ENCODE results near the gene SH3PXD2A. TPM values are rescaled to one million over a fixed set of nuclear protein-coding genes. Genes with fewer than 3 reads are reported as not detected.

The SH3PXD2A gene
- total RNA-seq, 3 donors from 2014 or later: 14.3 to 30.5 (median 14.7) TPM

DNA sequence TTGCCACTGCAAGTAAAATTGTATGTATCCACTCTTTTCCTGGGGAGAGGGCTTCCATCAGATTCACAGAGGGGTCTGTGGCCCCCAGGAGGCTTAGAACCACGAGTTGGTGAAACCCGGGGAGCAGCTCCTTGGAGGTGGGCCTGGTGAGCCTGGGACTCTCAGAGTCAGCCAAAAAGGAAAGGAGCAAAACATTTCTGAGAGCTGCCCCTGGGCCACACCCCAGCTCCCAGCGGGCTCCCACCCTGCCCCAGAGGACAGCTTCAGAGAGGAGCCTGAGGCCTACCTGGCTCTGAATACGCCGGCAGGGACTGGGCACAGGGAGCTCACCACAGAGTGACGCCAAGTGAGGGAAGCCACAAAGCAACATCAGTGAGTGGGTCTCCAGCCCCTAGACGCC, 56.9 kb downstream of the SH3PXD2A start:
- Histone ChIP-seq H3K4me1 (no peaks in the 10 kb centered on the region), H3K9me3 (no peaks in the 10 kb centered on the region), H3K27ac (no peak overlapping the region), H3K36me3 (no peaks in the 10 kb centered on the region), H3K27me3 (no peaks in the 10 kb centered on the region), H3K4me3 (no peak overlapping the region)
- intact Hi-C loops (cut with DNase I; ENCODE audit: low total_unique reads): no loop called here
- TF ChIP-seq, protein P1, sequence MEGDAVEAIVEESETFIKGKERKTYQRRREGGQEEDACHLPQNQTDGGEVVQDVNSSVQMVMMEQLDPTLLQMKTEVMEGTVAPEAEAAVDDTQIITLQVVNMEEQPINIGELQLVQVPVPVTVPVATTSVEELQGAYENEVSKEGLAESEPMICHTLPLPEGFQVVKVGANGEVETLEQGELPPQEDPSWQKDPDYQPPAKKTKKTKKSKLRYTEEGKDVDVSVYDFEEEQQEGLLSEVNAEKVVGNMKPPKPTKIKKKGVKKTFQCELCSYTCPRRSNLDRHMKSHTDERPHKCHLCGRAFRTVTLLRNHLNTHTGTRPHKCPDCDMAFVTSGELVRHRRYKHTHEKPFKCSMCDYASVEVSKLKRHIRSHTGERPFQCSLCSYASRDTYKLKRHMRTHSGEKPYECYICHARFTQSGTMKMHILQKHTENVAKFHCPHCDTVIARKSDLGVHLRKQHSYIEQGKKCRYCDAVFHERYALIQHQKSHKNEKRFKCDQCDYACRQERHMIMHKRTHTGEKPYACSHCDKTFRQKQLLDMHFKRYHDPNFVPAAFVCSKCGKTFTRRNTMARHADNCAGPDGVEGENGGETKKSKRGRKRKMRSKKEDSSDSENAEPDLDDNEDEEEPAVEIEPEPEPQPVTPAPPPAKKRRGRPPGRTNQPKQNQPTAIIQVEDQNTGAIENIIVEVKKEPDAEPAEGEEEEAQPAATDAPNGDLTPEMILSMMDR (IDR thresholded peaks at IDR 0.05): no peak
- TF ChIP-seq POLR2AphosphoS5 (IDR thresholded peaks at IDR 0.05) (no peak), POLR2A (IDR thresholded peaks at IDR 0.05) (no peak)
- no peak for DNase-seq (ENCODE audit: low spot score in 2 of 2)

DNA sequence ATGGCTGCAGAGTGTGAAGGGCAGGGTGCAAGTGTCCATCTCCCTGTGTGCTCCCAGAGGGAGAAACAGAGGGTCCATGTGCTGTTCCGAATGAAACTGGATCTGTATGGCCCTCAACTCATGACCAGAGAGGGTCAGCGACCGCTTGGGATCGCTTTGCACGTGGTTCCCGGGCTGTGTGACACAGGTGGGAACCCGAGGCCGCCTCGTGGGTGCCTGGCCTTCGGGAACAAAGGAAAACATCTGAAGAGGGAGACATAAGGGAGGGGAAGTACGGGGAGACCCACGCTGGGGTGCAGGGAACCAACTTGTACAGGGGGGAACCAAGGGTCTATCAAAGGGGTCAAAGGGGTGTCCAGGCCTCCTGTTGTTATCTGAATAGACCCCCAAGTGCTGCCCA, 57.5 kb downstream of the SH3PXD2A start:
- H3K36me3 ChIP-seq: no peaks in the 10 kb centered on the region
- H3K27me3 ChIP-seq: no peaks in the 10 kb centered on the region
- no peak overlapping the region for H3K4me3 ChIP-seq
- intact Hi-C loops (cut with DNase I; ENCODE audit: low total_unique reads): no loop called here
- no peaks in the 10 kb centered on the region for H3K9me3 ChIP-seq
- no peaks in the 10 kb centered on the region for H3K4me1 ChIP-seq
- TF ChIP-seq, protein P1 (IDR thresholded peaks at IDR 0.05): no peak
- TF ChIP-seq POLR2AphosphoS5 (IDR thresholded peaks at IDR 0.05): no peak
- TF ChIP-seq POLR2A (IDR thresholded peaks at IDR 0.05): no peak
- no peak overlapping the region for H3K27ac ChIP-seq
- no peak for DNase-seq (ENCODE audit: low spot score in 2 of 2)

DNA sequence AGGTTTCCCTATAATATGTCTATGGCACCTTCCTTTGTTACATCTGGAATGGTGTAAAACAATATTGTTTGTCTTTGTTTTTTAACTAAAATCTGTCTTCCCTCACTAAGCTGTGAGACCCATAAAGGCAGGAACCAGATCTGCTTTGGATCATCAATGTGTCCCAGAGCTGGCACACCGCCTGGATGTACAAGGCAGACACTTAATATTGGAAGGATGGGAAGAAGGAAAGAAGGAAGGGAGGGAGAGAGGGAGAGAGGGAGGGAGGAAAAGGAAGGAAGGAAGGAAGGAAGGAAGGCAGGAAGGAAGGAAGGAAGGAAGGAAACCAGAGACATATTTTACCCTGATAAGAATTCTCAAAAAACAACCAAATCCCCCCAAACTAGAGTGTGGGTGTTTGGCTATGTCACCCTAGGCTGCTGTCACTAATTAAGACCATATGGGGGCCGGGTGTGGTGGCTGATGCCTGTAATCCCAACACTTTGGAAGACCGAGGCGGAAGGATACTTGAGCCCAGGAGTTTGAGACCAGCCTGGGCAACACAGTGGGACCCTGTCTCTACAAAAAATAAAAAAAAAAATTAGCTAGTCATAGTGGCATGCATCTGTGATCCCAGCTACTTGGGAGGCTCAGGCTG, 59.6 kb downstream of the SH3PXD2A start:
- no peaks in the 10 kb centered on the region for H3K4me1 ChIP-seq
- intact Hi-C loops (cut with DNase I; ENCODE audit: low total_unique reads): no loop called here
- H3K9me3 ChIP-seq: no peaks in the 10 kb centered on the region
- no peak overlapping the region for H3K27ac ChIP-seq
- no peak for DNase-seq (ENCODE audit: low spot score in 2 of 2)
- H3K36me3 ChIP-seq: no peaks in the 10 kb centered on the region
- H3K27me3 ChIP-seq: no peaks in the 10 kb centered on the region
- H3K4me3 ChIP-seq: no peak overlapping the region
- TF ChIP-seq POLR2AphosphoS5 (IDR thresholded peaks at IDR 0.05) (no peak), POLR2A (IDR thresholded peaks at IDR 0.05) (no peak)
- TF ChIP-seq, protein P1 (IDR thresholded peaks at IDR 0.05): no peak

DNA sequence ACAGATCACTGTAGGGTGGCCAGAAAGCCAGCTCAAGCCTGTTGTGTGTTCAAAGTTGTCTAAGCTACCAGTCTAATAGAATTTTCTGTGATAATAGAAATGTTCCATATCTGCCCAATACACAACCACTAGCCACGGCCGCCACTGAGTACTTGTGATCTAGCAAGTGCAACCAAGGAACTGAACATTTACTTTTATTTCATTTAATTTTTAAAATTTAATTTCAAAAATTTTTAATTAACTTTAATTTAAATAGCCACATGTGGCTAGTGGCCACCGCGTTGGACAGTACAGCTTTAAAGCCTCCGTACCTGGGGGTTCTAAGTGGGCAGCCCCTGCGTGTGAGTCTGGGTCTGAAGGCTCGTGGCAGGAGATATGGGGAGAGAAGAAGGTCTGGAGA, 60.4 kb downstream of the SH3PXD2A start:
- intact Hi-C loops (cut with DNase I; ENCODE audit: low total_unique reads): no loop called here
- TF ChIP-seq POLR2A (IDR thresholded peaks at IDR 0.05) (no peak), POLR2AphosphoS5 (IDR thresholded peaks at IDR 0.05) (no peak)
- TF ChIP-seq, protein P1 (IDR thresholded peaks at IDR 0.05): no peak
- no peaks in the 10 kb centered on the region for H3K36me3 ChIP-seq
- no peaks in the 10 kb centered on the region for H3K9me3 ChIP-seq
- H3K27me3 ChIP-seq: no peaks in the 10 kb centered on the region
- no peaks in the 10 kb centered on the region for H3K4me1 ChIP-seq
- H3K27ac ChIP-seq: peak overlapping the region in 1 of 2 donors; percentile 48
- no peak for DNase-seq (ENCODE audit: low spot score in 2 of 2)
- no peak overlapping the region for H3K4me3 ChIP-seq

DNA sequence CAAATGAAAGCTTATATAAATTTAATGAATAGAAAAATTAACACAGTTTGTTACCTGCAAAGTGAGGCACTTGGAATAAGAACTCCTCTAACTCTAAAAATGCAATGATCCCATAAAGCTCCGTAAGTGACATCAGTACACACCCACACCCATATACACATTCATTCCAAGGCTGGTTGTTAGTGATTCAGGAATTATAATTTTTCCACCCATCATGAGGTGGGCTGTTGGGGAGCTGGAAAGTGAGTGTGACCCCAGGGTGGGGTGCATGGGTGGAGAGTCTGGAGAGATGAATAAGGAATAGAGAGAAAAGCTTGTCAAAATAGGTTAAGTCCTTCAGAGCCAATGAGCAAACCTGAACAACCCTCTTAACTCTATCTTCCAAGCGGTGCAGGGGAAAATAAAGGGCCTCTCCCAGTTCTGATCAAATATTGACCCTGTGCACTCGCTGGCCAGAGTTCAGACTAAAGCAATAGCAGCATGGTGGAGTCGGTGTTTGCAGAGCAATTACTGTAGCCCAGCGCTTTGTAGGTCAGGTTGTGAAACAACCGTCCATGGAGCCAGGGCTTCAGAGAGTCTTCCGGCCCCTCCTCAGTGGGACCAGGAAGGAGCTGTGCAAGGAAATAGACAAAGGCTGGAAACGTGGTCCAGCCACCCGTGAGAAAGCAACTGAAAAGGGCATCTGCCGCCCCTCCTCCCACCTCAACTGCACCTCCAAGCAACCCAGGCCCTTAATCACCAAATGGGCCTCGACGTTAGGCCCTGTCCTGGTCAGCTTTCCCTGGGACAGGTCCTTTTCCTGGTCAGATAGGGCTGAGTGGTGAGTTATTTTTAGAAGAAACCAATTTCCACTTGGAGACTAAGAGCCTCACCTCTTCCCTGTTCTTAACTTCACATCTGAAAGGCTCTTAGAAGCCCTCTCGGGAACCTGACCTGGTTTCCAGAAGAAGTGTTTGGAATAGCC, 61.2 kb downstream of the SH3PXD2A start:
- Histone ChIP-seq H3K4me3 (no peak overlapping the region), H3K9me3 (no peaks in the 10 kb centered on the region), H3K36me3 (no peaks in the 10 kb centered on the region), H3K27ac (peak overlapping the region; percentile 33 to 48), H3K4me1 (no peaks in the 10 kb centered on the region), H3K27me3 (no peaks in the 10 kb centered on the region)
- TF ChIP-seq, protein P1 (IDR thresholded peaks at IDR 0.05): no peak
- TF ChIP-seq POLR2AphosphoS5 (IDR thresholded peaks at IDR 0.05) (no peak), POLR2A (IDR thresholded peaks at IDR 0.05) (no peak)
- intact Hi-C loops (cut with DNase I; ENCODE audit: low total_unique reads): no loop called here
- DNase-seq (ENCODE audit: low spot score in 2 of 2): peak; percentile 47 to 72
